NCI-H146 (cell line): ENCODE results near the gene PKD1L1.
"Not testable (repeated sequence)": the region's sequence is repeated elsewhere in the genome, so short reads cannot be mapped to it uniquely, and the experiment has no call there.

ENCODE experiments used
- DNase-seq: peaks from one replicate; lab custom pipeline; 2025; lab: John Stamatoyannopoulos, UW

PKD1L1 gene

GRCh38 chr7:47948141-47948790, at the start of gene PKD1L1:
TSS of gene PKD1L1 (minus strand) at chr7:47948466. CDS start at chr7:47948440, 26 bp downstream.
- DNase-seq, result no peak

- DNase-seq, result no peak
Observed at GRCh38 chr7:47992446-47992845, 44.2 kb upstream of the PKD1L1 start.

- peak; percentile 70 for DNase-seq
Observed at GRCh38 chr7:47991741-47992311, 43.6 kb upstream of the PKD1L1 start.

GRCh38 chr7:47991270-47991669, 43.0 kb upstream of the PKD1L1 start:
- no peak for DNase-seq

- no peak for DNase-seq
Observed at GRCh38 chr7:47990592-47990991, 42.3 kb upstream of the PKD1L1 start.

GRCh38 chr7:47989607-47990400, 41.5 kb upstream of the PKD1L1 start:
- not testable (repeated sequence) for DNase-seq

GRCh38 chr7:47988496-47989386, 40.5 kb upstream of the PKD1L1 start:
- no peak for DNase-seq

GRCh38 chr7:47982610-47983009, 34.3 kb upstream of the PKD1L1 start:
- DNase-seq, result no peak

GRCh38 chr7:47980648-47981047, 32.4 kb upstream of the PKD1L1 start:
- DNase-seq, result not testable (repeated sequence)

GRCh38 chr7:47979832-47980181, 31.5 kb upstream of the PKD1L1 start:
- DNase-seq, result no peak

- DNase-seq, result peak; percentile 94
Observed at GRCh38 chr7:47979145-47979831, 31.0 kb upstream of the PKD1L1 start, which contains the start of gene HUS1. TSS of gene HUS1 (minus strand) at chr7:47979615. CDS start at chr7:47979519, 96 bp downstream.

- no peak for DNase-seq
Observed at GRCh38 chr7:47978790-47979144, 30.5 kb upstream of the PKD1L1 start.

GRCh38 chr7:47973739-47974138, 25.5 kb upstream of the PKD1L1 start:
- DNase-seq, result no peak

- no peak for DNase-seq
Observed at GRCh38 chr7:47970761-47971160, 22.5 kb upstream of the PKD1L1 start.

- peak; percentile 66 for DNase-seq
Observed at GRCh38 chr7:47968847-47969774, 20.8 kb upstream of the PKD1L1 start.

GRCh38 chr7:47967708-47968107, 19.4 kb upstream of the PKD1L1 start:
- no peak for DNase-seq

GRCh38 chr7:47967123-47967522, 18.9 kb upstream of the PKD1L1 start:
- no peak for DNase-seq

- DNase-seq, result no peak
Observed at GRCh38 chr7:47965456-47965855, 17.2 kb upstream of the PKD1L1 start.

GRCh38 chr7:47962262-47962661, 14.0 kb upstream of the PKD1L1 start:
- no peak for DNase-seq

- DNase-seq, result no peak
Observed at GRCh38 chr7:47957156-47957555, 8.9 kb upstream of the PKD1L1 start.
